ENCODE data around the gene GNG2. TPM values are rescaled to one million over a fixed set of nuclear protein-coding genes. Genes with fewer than 3 reads are reported as not detected.

Gene GNG2
- total RNA-seq, 6 experiments from 2014 or later, result 2.4 to 6.0 (median 2.8) TPM

- no peak for DNase-seq
- TF ChIP-seq CTCF (IDR thresholded peaks at IDR 0.05), result no peak
- no peak overlapping the region for H3K4me3 Mint-ChIP-seq
- no peaks in the 10 kb centered on the region for H3K9me3 Mint-ChIP-seq
- H3K36me3 Mint-ChIP-seq (ENCODE audit: low read depth), result no peaks in the 10 kb centered on the region
- H3K27me3 Mint-ChIP-seq (ENCODE audit: insufficient read depth), result peaks cover 2% of the 10 kb centered on the region
- no peaks in the 10 kb centered on the region for H3K4me1 Mint-ChIP-seq (ENCODE audit: low read depth)
- H3K27ac Mint-ChIP-seq, result no peak overlapping the region
Measured at GRCh38 chr14:51917193-51917592, 56.8 kb downstream of the GNG2 start.

- Mint-ChIP-seq H3K36me3 (ENCODE audit: low read depth) (no peaks in the 10 kb centered on the region), H3K4me3 (no peak overlapping the region), H3K9me3 (no peaks in the 10 kb centered on the region), H3K4me1 (ENCODE audit: low read depth) (no peaks in the 10 kb centered on the region), H3K27me3 (ENCODE audit: insufficient read depth) (peaks cover 15% of the 10 kb centered on the region), H3K27ac (no peak overlapping the region)
- DNase-seq, result no peak
- no peak for TF ChIP-seq CTCF (IDR thresholded peaks at IDR 0.05)
Measured at GRCh38 chr14:51921026-51921425, 60.6 kb downstream of the GNG2 start.

GRCh38 chr14:51922624-51923023 lies 62.2 kb downstream of the GNG2 start:
- no peak for TF ChIP-seq CTCF (IDR thresholded peaks at IDR 0.05)
- H3K27ac Mint-ChIP-seq, result no peak overlapping the region
- no peaks in the 10 kb centered on the region for H3K4me1 Mint-ChIP-seq (ENCODE audit: low read depth)
- no peak for DNase-seq
- peaks cover 15% of the 10 kb centered on the region for H3K27me3 Mint-ChIP-seq (ENCODE audit: insufficient read depth)
- H3K9me3 Mint-ChIP-seq, result no peaks in the 10 kb centered on the region
- no peak overlapping the region for H3K4me3 Mint-ChIP-seq
- no peaks in the 10 kb centered on the region for H3K36me3 Mint-ChIP-seq (ENCODE audit: low read depth)

GRCh38 chr14:51924600-51924999 lies 64.2 kb downstream of the GNG2 start:
- Mint-ChIP-seq H3K27ac (no peak overlapping the region), H3K36me3 (ENCODE audit: low read depth) (no peaks in the 10 kb centered on the region), H3K4me1 (ENCODE audit: low read depth) (peaks cover 8% of the 10 kb centered on the region), H3K9me3 (no peaks in the 10 kb centered on the region), H3K27me3 (ENCODE audit: insufficient read depth) (peaks cover 15% of the 10 kb centered on the region), H3K4me3 (no peak overlapping the region)
- TF ChIP-seq CTCF (IDR thresholded peaks at IDR 0.05), result no peak
- DNase-seq, result no peak

GRCh38 chr14:51925980-51926379 lies 65.6 kb downstream of the GNG2 start:
- Mint-ChIP-seq H3K36me3 (ENCODE audit: low read depth) (no peaks in the 10 kb centered on the region), H3K4me1 (ENCODE audit: low read depth) (peaks cover 8% of the 10 kb centered on the region), H3K4me3 (no peak overlapping the region), H3K9me3 (no peaks in the 10 kb centered on the region), H3K27me3 (ENCODE audit: insufficient read depth) (peaks cover 13% of the 10 kb centered on the region), H3K27ac (no peak overlapping the region)
- no peak for DNase-seq
- no peak for TF ChIP-seq CTCF (IDR thresholded peaks at IDR 0.05)

- H3K36me3 Mint-ChIP-seq (ENCODE audit: low read depth), result no peaks in the 10 kb centered on the region
- H3K27me3 Mint-ChIP-seq (ENCODE audit: insufficient read depth), result peaks cover 14% of the 10 kb centered on the region
- no peak for DNase-seq
- H3K4me3 Mint-ChIP-seq, result no peak overlapping the region
- peaks cover 11% of the 10 kb centered on the region for H3K4me1 Mint-ChIP-seq (ENCODE audit: low read depth)
- no peaks in the 10 kb centered on the region for H3K9me3 Mint-ChIP-seq
- no peak overlapping the region for H3K27ac Mint-ChIP-seq
- TF ChIP-seq CTCF (IDR thresholded peaks at IDR 0.05), result no peak
Measured at GRCh38 chr14:51926449-51926848, 66.0 kb downstream of the GNG2 start.

Data from HFFc6 (cell line).